ENCODE data around the gene PITRM1.
"Not testable (repeated sequence)": the region's sequence is repeated elsewhere in the genome, so short reads cannot be mapped to it uniquely, and the experiment has no call there.

The PITRM1 gene

DNA sequence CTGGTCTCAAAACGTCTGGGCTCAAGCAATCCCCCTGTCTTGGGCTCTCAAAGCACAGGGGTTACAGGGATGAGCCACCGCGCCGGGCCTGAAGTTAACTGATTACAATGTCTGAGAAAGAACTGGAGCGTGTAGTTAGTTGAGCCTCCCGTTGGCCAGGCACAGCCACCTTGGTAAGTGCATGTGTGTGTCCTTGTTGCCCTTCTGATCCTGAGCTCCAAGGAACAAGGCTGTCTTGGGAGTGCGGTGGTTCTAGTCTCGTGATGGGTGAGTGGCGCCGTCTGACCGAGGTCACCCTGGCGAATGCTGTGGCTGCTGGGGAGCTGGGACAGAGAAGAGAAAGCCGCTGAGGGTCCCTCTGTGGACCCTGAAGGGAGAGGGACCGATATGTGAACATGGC lies 50.5 kb downstream of the PITRM1 start:
- DNase-seq = no peak

DNA sequence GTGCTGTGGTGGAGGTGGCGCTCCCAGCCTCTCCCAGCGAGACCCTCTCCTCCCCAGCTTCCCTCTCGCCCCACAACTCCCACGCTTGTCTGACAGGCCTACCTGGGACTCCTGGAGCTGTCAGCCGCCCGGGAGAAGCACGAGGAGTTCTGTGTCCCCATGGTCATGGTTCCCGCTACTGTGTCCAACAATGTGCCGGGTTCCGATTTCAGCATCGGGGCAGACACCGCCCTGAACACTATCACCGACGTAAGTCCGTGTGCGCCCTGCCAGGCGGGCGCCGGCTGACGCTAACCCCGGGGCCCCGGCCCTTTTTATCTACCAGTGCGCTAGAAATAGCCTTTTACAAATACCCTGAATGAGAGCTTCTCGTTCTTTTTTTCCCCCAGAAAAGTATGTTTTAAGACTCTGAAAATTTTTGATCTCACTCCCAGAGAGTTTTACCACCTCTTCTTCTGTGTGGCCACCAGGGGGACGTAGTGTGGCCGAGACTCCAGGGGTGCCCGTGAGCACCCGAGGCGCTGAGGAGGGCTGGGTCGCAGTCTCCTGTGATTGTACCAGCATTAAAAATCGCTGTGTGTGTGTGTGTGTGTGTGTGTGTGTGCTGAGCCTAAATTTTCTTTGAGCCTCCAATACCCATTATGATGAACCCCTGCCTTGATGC lies 52.7 kb downstream of the PITRM1 start:
- no peak for DNase-seq

DNA sequence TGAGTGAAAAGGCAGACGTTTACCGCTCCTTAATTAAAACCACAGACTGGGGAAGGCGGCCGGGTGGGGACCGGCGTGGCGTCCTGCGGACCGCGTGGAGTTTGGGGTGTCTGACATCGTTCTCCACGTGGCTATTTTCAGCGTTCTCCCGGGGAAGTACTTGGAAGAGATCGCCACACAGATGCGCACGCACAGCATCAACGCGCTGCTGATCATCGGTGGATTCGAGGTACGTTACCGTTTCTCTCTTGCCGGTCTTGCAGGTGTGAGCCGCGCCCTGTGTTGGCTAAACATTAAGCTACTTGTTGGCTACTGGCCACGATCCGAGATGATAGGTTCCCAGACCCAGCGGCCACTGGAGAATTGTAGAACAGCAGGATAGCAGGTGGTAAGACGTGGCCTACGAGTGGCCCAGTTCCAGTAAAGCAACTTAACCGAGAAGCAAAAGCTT lies 53.9 kb downstream of the PITRM1 start:
- DNase-seq = no peak

DNA sequence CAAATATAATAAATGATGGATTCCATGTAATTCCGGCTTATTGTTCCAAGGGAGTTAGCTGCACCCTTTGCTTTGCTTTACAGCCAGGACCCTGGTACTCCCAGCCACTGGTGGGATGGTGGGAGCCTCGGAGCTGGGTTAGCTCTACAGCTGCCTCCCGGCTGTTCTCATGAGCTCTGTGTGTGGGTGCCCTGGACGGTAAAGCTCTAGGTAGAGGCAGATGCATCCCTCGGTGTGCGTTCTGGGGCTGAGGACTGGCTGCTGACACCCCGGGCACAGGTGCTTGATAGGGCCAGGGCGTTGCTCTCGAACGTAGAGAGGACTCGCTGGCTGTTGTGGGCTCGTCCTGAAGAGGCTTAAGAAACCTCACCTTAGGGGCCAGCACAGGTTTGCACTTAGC lies 55.1 kb downstream of the PITRM1 start:
- no peak for DNase-seq

DNA sequence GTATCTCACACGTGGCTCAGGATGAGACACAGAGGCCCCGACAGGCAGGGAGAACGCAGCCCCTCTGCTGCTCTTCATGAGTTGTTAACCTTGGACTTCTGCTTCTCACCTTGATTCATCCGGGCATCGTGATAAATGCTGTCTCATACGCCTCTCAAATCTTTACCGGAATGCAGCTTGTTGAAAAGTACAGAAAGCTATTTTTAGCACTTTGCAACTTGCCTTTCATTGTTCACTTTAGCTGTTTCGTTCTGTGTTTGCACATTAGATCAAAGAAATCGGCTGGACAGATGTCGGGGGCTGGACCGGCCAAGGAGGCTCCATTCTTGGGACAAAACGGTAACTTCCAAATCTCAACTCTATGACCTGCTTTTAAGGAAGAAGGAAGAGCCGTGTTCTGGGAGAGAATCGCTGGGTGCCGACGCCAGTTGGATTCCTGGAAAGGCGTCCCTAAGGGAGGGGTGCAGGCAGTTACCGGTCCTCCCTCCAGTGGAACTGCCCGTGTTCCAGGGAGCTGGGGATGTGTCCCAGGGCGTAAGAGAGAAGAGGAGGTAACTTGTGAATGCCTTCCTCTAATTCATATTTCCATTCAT lies 56.0 kb downstream of the PITRM1 start:
- DNase-seq = no peak

DNA sequence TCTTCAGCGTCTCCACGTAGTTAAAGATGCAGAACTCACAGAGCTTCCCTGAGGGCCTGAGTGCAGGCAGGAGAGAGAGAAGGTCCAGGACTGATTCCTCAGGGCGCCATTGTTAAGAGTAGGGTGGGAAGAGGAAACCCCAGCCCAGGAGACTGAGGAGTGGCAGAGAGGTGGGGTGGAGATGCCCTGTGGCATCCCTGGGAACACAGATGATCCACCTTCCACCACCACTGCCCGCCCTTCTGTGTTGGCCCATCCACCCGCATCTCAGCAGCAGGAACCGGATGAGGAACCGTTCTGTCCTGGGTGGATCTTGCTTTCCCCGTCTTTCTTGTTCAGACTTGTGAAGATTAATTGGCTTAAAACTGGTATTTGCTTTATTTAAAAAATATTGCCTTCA lies 56.9 kb downstream of the PITRM1 start:
- no peak for DNase-seq

DNA sequence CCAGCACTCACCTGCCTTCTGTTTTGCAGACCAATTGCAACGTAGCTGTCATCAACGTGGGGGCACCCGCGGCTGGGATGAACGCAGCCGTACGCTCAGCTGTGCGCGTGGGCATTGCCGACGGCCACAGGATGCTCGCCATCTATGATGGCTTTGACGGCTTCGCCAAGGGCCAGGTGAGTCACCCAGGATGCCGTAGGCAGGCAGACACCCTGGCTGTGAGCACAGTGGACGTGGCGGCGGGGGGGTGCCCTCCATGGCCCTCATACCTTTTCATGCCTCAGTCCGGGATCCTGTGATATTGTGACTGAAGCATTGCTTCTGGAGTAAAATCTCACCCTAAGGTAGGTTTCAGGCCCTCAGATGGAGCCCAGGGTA lies 59.2 kb downstream of the PITRM1 start:
- no peak for DNase-seq

DNA sequence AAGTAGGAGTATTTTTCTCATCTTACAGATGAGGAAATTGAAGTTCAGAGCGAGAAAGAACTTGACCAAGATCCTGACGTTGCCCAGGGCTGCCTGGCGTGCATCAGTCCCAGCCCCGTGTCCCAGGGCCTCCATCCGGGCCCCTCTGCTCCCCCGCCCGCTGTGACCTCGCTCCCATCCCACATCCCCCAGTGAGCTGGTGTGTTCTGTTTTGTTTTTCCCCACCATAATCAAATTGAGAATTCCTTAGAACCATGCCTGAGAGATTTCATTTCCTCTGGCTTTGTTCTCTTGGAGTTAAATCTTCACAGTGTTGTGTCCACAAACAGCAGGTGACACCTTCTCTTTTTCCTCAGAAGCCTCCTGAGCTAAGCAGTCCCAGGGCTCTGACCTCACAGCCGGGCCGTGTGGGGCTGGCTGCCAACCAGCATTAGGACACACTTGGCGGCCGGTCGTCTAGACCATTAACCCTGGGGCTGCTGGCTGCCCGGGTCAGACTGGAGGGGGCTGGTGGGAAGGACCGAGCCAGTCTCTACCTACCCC lies 60.9 kb downstream of the PITRM1 start:
- no peak for DNase-seq

DNA sequence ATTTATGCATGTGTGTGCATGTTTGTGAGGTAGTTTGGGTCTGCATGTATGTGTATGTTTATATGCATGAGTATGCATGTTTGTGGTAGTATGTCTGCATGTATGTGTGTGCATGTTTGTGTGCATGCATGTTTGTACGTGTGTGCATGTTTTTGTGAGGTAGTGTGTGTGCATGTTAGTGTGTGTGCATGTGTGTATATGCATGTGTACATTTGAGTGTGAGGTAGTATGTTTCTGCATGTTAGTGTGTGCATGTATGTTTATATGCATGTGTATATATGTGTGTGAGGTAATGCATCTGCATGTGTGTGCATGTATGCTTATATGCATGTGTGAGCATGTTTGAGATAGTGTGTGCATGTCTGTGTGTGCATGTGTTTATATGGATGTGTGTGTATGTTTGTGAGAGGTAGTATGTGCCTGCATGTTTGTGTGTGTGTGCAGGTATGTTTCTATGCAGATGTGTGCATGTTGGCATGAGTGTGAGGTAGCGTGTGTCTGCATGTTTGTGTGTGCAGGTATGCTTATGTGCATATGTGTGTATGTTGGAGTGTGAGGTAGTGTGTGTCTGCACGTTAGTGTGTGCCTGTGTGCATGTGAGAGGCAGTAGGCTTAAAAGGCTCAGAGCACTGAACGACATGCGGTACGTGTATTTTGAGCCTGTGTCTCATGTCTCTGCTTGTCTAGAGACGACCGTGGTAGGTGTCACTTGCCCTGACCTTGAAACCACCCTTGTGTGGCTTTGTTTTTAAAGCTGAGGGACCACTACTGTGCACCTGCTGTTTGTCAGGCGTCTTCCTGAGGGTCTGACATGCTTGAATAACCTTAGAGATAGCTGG lies 61.6 kb downstream of the PITRM1 start:
- no peak for DNase-seq

DNA sequence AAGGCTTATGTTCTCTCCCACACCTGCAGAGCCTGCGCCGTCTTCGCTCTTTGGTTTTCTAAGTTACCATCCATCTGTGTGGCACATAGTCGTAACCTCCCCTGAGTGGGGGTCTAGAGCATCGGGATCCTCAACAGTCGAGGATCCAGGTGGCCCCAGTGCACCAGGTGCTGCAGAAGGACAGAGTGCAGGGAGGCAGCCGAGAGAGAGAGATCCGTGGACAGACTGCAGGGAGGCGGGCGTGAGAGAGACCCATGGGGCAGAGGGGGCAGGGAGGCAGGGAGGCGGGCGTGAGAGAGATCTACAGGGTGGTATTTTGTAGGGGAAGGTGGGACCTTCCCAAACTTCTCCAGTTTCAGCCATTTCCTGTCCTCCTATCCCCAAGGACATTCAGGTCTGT lies 62.9 kb downstream of the PITRM1 start:
- DNase-seq = no peak

DNA sequence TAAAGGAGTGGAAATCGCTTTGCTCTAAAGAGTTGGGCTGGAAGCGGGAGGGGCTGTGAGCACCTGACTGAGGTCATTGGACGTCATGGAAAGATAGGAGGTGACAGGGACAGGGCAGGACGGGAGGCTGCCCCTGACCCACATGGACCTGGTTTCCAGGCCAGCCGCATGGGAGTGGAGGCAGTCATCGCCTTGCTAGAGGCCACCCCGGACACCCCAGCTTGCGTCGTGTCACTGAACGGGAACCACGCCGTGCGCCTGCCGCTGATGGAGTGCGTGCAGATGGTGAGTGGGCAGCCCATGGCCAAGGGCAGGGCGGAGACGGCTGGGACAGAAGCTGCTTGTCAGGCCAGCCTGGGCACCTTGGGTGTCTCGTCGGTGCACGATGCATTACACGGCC lies 63.4 kb downstream of the PITRM1 start:
- no peak for DNase-seq

DNA sequence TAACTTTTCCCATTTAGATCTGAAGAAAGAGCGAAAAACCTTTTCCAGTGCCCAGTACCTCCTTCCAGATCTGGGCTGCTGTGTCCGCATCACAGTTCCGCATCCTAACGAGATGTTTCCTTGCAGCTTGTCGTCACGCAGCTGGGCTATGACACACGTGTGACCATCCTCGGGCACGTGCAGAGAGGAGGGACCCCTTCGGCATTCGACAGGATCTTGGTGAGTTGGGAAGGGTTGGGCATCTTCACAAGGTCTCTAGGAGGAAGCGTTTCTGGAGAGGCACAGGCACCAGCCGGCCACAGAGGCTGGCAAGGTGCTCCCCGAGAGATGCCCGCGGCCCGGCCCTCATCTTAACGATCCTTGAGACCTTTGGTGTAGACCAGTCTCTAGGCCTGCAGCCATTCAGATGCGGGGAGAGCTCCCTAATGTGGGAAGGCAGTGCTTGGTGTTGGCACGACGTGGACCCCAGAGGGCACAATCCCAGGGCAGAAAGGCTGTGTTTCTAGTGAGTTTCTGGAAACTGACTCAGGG lies 63.9 kb downstream of the PITRM1 start:
- DNase-seq = no peak

DNA sequence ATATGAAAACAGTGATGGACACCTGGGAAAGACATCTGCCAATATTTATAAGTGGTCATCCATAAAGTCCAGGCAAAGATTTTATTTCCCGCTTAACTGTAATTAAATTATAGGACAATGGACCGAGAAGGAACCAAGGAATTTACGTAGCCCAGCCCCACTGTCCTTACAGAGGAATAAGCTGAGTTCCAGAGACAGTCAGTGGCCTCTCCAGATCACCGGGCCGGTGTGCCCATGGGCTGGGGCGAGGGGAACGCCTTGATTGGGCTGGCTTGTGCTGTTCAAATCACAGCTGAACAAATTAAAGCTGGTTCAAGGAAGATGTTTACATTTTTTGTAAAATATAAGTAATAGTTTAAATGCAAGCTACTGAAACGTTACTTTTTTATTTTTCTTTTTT lies 64.5 kb downstream of the PITRM1 start:
- DNase-seq = no peak

DNA sequence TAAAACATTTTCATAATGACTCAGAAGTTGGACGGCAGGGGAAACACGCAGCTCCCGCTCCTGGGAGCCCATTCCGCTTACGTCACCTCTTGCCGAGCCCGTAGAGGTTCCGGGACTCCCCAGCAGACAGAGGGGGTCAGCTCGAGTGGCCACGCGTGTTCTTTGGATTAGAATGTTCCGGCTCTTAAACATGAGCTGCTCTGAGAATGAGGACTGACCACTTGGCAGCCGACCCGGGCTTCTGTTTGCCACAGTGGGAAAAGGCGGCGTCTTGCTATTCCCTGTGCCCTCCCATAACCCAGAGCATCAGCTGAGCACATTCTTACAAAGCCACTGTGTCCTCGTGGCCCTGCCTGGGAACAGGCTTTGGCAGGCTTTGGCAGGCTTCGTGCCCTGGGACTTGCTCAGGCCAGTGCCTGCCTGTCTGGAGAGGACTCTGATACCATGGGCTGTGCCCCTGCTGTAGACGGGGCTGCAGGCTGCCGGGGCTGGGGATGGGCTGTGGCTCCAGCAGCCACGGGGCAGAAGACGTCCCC lies 65.1 kb downstream of the PITRM1 start:
- no peak for DNase-seq

DNA sequence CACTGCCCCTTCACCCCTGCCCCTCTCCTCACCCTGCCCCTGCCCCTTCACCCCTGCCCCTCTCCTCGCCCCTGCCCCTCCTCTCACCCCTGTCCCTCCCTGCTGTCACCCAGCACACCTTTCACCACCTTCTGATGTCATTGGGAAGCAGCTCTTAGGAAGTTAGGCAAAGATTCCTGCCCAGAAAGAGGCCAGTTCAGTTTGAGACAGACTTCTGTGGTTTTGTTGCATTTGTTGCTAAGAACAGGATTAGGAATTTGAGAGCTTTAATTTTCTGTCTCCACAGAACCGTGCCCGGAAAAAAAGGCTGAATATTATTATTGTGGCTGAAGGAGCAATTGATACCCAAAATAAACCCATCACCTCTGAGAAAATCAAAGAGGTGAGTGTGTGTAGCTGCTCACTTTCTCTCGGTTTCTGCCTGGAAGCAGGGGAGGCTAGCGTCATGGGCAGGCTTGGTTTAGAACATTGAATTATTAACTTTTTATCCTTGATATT lies 65.6 kb downstream of the PITRM1 start:
- no peak for DNase-seq

DNA sequence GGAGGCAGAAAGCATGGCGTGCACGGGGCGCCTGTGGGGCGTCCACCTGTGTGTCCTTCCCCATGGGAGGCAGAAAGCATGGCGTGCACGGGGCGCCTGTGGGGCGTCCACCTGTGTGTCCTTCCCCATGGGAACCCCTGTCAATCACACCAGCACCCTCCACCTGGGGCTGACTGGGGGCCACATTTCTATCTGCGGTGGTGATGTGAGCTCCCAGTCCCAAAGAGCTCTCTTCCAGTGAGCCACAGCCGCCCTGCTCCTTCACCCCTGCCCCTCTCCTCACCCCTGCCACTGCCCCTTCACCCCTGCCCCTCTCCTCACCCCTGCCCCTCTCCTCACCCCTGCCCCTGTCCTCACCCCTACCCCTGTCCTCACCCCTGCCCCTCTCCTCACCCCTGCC lies 66.3 kb downstream of the PITRM1 start:
- not testable (repeated sequence) for DNase-seq

DNA sequence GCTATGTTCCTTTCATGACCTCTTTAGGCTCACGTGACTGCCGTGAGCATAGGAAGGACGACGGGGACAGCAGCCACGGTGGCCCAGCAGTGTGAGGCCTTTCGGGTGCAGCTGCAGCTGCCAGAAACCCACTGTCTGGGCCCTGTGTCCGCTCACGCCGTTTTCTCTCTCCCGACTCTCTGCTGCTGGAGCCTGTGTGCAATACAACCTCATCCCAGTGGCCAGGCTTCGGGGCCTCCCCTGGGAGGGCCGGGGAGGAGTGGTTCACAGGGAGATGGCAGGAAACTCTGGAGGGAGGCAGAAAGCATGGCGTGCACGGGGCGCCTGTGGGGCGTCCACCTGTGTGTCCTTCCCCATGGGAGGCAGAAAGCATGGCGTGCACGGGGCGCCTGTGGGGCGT lies 66.7 kb downstream of the PITRM1 start:
- no peak for DNase-seq

DNA sequence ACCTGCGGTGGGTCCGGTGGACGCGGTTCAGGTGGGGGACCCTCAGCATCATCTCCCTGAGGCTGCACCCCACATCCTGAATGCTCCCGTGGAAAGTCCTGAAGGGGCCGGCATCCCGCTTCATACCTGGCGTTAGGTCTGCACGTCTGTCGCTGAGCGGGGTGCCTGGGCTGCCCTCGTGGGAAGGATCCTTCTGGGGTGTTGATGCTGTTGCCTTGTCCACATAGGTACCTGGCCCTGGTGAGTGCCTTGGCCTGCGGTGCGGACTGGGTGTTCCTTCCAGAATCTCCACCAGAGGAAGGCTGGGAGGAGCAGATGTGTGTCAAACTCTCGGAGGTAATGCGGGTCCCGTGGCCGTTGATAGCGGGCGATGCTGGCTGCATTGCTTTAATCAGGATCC lies 67.4 kb downstream of the PITRM1 start:
- DNase-seq = no peak

DNA sequence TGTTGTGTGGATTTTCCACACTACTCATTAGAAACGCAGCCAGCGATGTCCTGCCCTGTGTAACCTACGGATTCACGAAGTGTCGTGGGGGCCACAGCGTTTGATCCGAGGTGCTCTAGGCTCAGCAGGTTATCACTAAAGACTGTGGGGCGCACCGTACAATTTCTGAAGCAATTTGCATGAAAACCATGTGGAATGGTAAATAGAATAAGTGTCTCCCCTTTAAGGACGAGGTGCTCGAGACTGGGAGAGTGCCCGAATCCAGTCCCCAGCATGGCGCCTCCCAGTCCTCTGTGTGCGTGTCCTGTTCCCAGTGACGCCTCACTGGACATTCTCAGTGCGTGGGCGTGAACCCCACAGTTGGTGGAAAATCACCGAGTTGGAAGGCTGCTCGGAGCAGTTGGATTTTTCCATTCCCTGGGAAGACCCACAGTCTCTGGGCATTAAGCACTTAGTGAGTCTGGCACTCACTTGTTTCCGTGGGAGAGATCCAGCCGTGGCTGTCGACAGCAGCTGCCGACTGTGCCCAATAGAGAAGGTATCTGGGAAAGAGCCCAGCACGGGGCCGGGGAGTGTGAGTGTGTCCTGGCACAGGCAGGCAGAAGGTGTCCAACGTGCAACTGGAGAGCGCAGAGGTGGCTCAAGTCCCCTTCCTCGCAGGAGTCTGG lies 68.2 kb downstream of the PITRM1 start:
- DNase-seq = no peak

DNA sequence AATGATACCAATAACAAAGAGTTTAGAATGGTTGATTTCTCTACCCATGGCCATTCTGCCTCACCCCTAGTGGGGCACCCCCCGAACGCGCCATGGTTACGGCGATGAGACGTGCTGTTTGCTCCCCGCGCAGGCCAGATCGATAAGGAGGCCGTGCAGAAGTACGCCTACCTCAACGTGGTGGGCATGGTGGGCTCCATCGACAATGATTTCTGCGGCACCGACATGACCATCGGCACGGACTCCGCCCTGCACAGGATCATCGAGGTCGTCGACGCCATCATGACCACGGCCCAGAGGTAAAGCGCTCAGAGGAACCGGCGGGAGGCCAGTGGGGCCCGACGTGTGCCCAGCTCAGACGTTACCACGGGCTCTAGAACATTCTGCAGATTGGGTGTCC lies 68.9 kb downstream of the PITRM1 start:
- no peak for DNase-seq

DNA sequence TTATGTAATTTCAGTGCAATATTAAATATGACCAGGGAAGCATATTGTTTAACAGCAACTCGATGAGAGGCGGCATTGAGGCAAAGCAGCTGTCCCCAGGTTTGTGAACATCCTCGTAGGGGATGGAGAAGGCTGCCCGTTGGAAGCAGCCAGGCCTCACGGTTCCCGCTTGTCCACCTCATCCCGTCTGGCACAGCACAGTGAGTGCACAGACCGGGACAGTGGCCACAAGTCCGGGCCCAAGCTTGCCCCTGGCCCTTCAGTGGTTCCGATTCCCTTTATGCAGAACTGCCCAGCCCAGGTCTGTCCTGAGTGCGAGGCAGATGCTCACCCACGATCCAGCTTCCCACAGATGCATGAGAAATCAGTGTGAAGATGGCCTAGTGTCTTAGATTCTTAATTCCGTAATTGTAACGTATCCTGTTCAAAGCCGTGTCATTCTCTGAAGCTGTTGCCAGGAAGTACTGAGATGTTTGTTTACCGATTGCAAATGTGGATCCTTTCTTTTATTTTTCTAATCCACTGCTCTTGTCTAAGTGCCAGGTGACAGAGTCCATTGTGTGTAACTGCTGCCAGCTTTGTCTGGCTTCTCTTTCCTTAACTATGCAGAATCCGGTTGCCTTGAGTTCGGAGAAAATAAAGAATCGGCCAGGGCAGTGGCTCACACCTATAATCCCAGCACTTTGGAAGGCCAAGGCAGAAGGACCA lies 69.7 kb downstream of the PITRM1 start:
- DNase-seq = no peak
